ENCODE results near the gene PPARGC1A. TPM values are rescaled to one million over a fixed set of nuclear protein-coding genes. Genes with fewer than 3 reads are reported as not detected.

The PPARGC1A gene, protein sequence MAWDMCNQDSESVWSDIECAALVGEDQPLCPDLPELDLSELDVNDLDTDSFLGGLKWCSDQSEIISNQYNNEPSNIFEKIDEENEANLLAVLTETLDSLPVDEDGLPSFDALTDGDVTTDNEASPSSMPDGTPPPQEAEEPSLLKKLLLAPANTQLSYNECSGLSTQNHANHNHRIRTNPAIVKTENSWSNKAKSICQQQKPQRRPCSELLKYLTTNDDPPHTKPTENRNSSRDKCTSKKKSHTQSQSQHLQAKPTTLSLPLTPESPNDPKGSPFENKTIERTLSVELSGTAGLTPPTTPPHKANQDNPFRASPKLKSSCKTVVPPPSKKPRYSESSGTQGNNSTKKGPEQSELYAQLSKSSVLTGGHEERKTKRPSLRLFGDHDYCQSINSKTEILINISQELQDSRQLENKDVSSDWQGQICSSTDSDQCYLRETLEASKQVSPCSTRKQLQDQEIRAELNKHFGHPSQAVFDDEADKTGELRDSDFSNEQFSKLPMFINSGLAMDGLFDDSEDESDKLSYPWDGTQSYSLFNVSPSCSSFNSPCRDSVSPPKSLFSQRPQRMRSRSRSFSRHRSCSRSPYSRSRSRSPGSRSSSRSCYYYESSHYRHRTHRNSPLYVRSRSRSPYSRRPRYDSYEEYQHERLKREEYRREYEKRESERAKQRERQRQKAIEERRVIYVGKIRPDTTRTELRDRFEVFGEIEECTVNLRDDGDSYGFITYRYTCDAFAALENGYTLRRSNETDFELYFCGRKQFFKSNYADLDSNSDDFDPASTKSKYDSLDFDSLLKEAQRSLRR
- total RNA-seq, result not detected in 2 replicates

DNA sequence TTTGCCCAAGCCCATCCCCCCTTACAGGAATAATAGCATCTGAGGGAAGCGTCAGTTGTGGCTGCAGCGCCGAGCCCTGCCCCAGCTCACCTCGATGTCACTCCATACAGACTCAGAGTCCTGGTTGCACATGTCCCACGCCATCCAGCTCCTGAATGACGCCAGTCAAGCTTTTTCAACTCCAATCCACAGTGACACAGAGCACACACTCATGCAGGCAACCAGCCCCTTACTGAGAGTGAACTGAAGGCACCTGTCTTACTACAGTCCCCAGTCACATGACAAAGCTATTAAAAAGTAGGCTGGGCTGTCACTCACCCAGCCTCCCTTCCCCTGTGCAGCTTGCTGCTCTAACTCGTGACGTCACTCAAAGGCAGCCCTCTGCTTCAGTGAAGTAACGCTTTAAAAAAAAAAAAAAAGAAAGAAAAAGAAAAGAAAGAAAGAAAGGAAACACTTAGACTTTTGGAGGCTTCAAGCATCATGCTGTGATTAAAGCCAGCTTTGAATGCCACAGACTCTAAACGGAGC lies at the start of gene PPARGC1A:
Gene PPARGC1A, minus strand, starts transcription at position 234 of the 528 bp plus-strand sequence. Its CDS starts 90 bp downstream, at position 144.

